ENCODE measurements around the gene ZNG1C.
"Not testable (repeated sequence)": the region's sequence is repeated elsewhere in the genome, so short reads cannot be mapped to it uniquely, and the experiment has no call there.

Gene ZNG1C

GRCh38 chr9:68342265-68343025 lies 100.7 kb downstream of the ZNG1C start:
- not testable (repeated sequence) for DNase-seq (ENCODE audit: low read depth in 3 of 3, low spot score in 1 of 3)

GRCh38 chr9:68343242-68343641 lies 101.5 kb downstream of the ZNG1C start:
- DNase-seq (ENCODE audit: low read depth in 3 of 3, low spot score in 1 of 3) = not testable (repeated sequence)

- DNase-seq (ENCODE audit: low read depth in 3 of 3, low spot score in 1 of 3) = not testable (repeated sequence)
Measured at GRCh38 chr9:68343992-68344391, 102.2 kb downstream of the ZNG1C start.

Measured in stimulated activated CD4-positive, alpha-beta T cell treated with anti-CD3 and anti-CD28 coated beads, TNF-alpha, amount 100 ng/mL, for 1 hour (primary cell).